Spleen (tissue), 7 donors: Measurements from ENCODE around the gene SEPSECS.

Experiments used
- CTCF ChIP-seq, 11 experiments: fragments of 200-600 bp in 7 of 11; fragments of 450-650 bp in 4 of 11; sonication (generic) in 4 of 11; IDR thresholded peaks in 8 of 11; conservative IDR thresholded peaks in 3 of 11; 1 replicate in 7 of 11; 2 replicates in 4 of 11; pipeline versions ENCODE4 v1.4.0 to v1.8.0; 2016 to 2021; ENCODE audit warnings: antibody characterized with exemption in 11 of 11, inconsistent platforms in 4 of 11, mild to moderate bottlenecking in 1 of 11
- POLR2A ChIP-seq, 3 donors: fragments of 450-650 bp; IDR thresholded peaks; one replicate each; pipeline ENCODE4 v1.5.1; 2017; ENCODE audit warnings: antibody characterized with exemption in 3 of 3, mild to moderate bottlenecking in 1 of 3
- POLR2AphosphoS5 ChIP-seq, 3 donors: sonication (generic); formaldehyde crosslinking; IDR thresholded peaks; one replicate each; pipeline ENCODE4 v1.5.1; 2017; ENCODE audit warnings: antibody characterized with exemption in 3 of 3
- donor health status: DM: no; HTN: no; CAD: no; lungs with moderate emphysema.
- donor health status: DM: no; HTN: no; CAD: no.
- donor health status: DM: no; HTN: no; CAD: no.

GRCh38 chr4:25182937-25183336 lies 22.7 kb upstream of the SEPSECS start:
- TF ChIP-seq POLR2A (IDR thresholded peaks at IDR 0.05), result no peak
- no peak for TF ChIP-seq CTCF (IDR thresholded peaks at IDR 0.05 in 8 of 11, conservative IDR thresholded peaks at IDR 0.05 in 3 of 11)
- TF ChIP-seq POLR2AphosphoS5 (IDR thresholded peaks at IDR 0.05), result no peak
